SU-DHL-6 (cell line): ENCODE results near the gene PLPP1.

Experiments
- H2AFZ ChIP-seq: fragments of 200-600 bp; sonication (generic); 2 replicates; pipeline ENCODE4 v1.6.1; 2014; ENCODE audit warnings: low read depth, mild to moderate bottlenecking, moderate library complexity, mixed read lengths, antibody characterized with exemption, low read length; ENCODE audit not compliant: severe bottlenecking
- H3F3A ChIP-seq: fragments of 200-600 bp; shearing (Covaris generic); 2 replicates; pipeline ENCODE4 v1.6.0; 2016; ENCODE audit warnings: antibody characterized with exemption, mild to moderate bottlenecking; ENCODE audit not compliant: insufficient read depth
- H3K27ac ChIP-seq: fragments of 200-600 bp; sonication (generic); 2 replicates; pipeline ENCODE4 v1.5.1; 2016; ENCODE audit warnings: low read depth, mild to moderate bottlenecking, low read length, moderate library complexity, mixed read lengths
- H3K27me3 ChIP-seq: fragments of 200-600 bp; sonication (generic), shearing (Covaris generic); 2 replicates; pipeline ENCODE4 v1.6.0; 2014; ENCODE audit warnings: mild to moderate bottlenecking, low read length
- H3K36me3 ChIP-seq: fragments of 200-600 bp; sonication (generic); 2 replicates; pipeline ENCODE4 v1.6.1; 2014; ENCODE audit warnings: mild to moderate bottlenecking, low read length, mixed read lengths
- H3K4me2 ChIP-seq: fragments of 300-600, 200-600 bp; shearing (Covaris generic), sonication (generic); 2 replicates; pipeline ENCODE4 v1.6.0; 2014; ENCODE audit warnings: low read length, low read depth, mild to moderate bottlenecking; ENCODE audit not compliant: poor library complexity, severe bottlenecking
- H3K4me3 ChIP-seq: fragments of 200-600 bp; sonication (generic); 2 replicates; pipeline ENCODE4 v1.5.1; 2014; ENCODE audit warnings: antibody characterized with exemption, low read length, mild to moderate bottlenecking, mixed read lengths; ENCODE audit not compliant: insufficient read depth, poor library complexity, severe bottlenecking
- H3K79me2 ChIP-seq: fragments of 200-600 bp; sonication (generic); 2 replicates; pipeline ENCODE4 v1.6.1; 2014; ENCODE audit warnings: mild to moderate bottlenecking, low read length, moderate library complexity; ENCODE audit not compliant: insufficient read depth
- H3K9ac ChIP-seq: fragments of 200-600 bp; sonication (generic); 2 replicates; pipeline ENCODE4 v1.7.0; 2014; ENCODE audit warnings: mild to moderate bottlenecking, low read length
- H3K9me2 ChIP-seq: fragments of 200-600 bp; sonication (generic); replicated peaks from 2 replicates; pipeline ENCODE4 v1.6.1; 2014; ENCODE audit warnings: low read length; ENCODE audit not compliant: insufficient read depth
- H3K9me3 ChIP-seq: fragments of 200-600 bp; sonication (generic); 2 replicates; pipeline ENCODE4 v1.6.1; 2014; ENCODE audit warnings: low read length, mixed read lengths; ENCODE audit not compliant: insufficient read depth
- H4K20me1 ChIP-seq: fragments of 200-600 bp; sonication (generic); 2 replicates; pipeline ENCODE4 v1.6.1; 2014; ENCODE audit warnings: low read depth, mild to moderate bottlenecking, antibody characterized with exemption, low read length, moderate library complexity, mixed read lengths
- CTCF ChIP-seq: fragments of 200-600 bp; sonication (generic); IDR thresholded peaks from one replicate; pipeline ENCODE4 v1.5.1; 2017; ENCODE audit warnings: antibody characterized with exemption, mild to moderate bottlenecking, low read length, moderate library complexity; ENCODE audit not compliant: insufficient read depth, poor library complexity, severe bottlenecking
- EZH2phosphoT487 ChIP-seq: fragments of 200-600 bp; sonication (generic), shearing (Covaris generic); conservative IDR thresholded peaks from 2 replicates; pipeline ENCODE4 v1.6.1; 2018; ENCODE audit warnings: mild to moderate bottlenecking, antibody characterized with exemption, low read length, moderate library complexity, mixed read lengths

Gene PLPP1

GRCh38 chr5:55481293-55481855, 53.4 kb downstream of the PLPP1 start:
- TF ChIP-seq CTCF, result no peak
- TF ChIP-seq EZH2phosphoT487, result no peak
- no peak overlapping the region for H2AFZ ChIP-seq
- no peak overlapping the region for H3K4me2 ChIP-seq
- H3K9me3 ChIP-seq, result no peaks in the 10 kb centered on the region
- H3K9me2 ChIP-seq, result no peaks in the 10 kb centered on the region
- H3F3A ChIP-seq, result no peaks in the 10 kb centered on the region
- H3K79me2 ChIP-seq, result peaks cover 17% of the 10 kb centered on the region
- H3K27ac ChIP-seq, result no peak overlapping the region
- H3K27me3 ChIP-seq, result no peaks in the 10 kb centered on the region
- no peak overlapping the region for H3K9ac ChIP-seq
- H4K20me1 ChIP-seq, result no peaks in the 10 kb centered on the region; the same call in 1 of the 2 replicates
- H3K36me3 ChIP-seq, result no peaks in the 10 kb centered on the region
- no peak overlapping the region for H3K4me3 ChIP-seq

- Histone ChIP-seq H3K4me2 (no peak overlapping the region), H3K36me3 (no peaks in the 10 kb centered on the region), H3K9ac (no peak overlapping the region), H2AFZ (no peak overlapping the region), H3K9me3 (no peaks in the 10 kb centered on the region), H3K27ac (no peak overlapping the region), H4K20me1 (no peaks in the 10 kb centered on the region; the same call in 1 of the 2 replicates), H3F3A (no peaks in the 10 kb centered on the region), H3K4me3 (no peak overlapping the region), H3K79me2 (peaks cover 17% of the 10 kb centered on the region), H3K27me3 (no peaks in the 10 kb centered on the region), H3K9me2 (no peaks in the 10 kb centered on the region)
- TF ChIP-seq EZH2phosphoT487, result no peak
These were observed 54.0 kb downstream of the PLPP1 start for GRCh38 chr5:55480781-55481180.

GRCh38 chr5:55472642-55473041, 62.1 kb downstream of the PLPP1 start:
- TF ChIP-seq CTCF (no peak), EZH2phosphoT487 (no peak)
- H3K79me2 ChIP-seq, result peaks cover 7% of the 10 kb centered on the region
- no peaks in the 10 kb centered on the region for H3F3A ChIP-seq
- H2AFZ ChIP-seq, result no peak overlapping the region
- H3K4me2 ChIP-seq, result no peak overlapping the region
- H3K9me3 ChIP-seq, result no peaks in the 10 kb centered on the region
- H3K9ac ChIP-seq, result no peak overlapping the region
- no peaks in the 10 kb centered on the region for H3K27me3 ChIP-seq
- no peaks in the 10 kb centered on the region; the same call in 1 of the 2 replicates for H3K36me3 ChIP-seq
- no peaks in the 10 kb centered on the region for H3K9me2 ChIP-seq
- no peaks in the 10 kb centered on the region; the same call in 1 of the 2 replicates for H4K20me1 ChIP-seq
- H3K27ac ChIP-seq, result no peak overlapping the region
- no peak overlapping the region for H3K4me3 ChIP-seq

- Histone ChIP-seq H3K9ac (no peak overlapping the region), H3K4me3 (no peak overlapping the region), H3K27me3 (no peaks in the 10 kb centered on the region), H3K27ac (no peak overlapping the region), H3K79me2 (peaks cover under 1% of the 10 kb centered on the region), H3K4me2 (no peak overlapping the region), H3F3A (no peaks in the 10 kb centered on the region), H3K36me3 (no peaks in the 10 kb centered on the region; the same call in 1 of the 2 replicates), H3K9me3 (no peaks in the 10 kb centered on the region), H3K9me2 (no peaks in the 10 kb centered on the region), H4K20me1 (no peaks in the 10 kb centered on the region; the same call in 1 of the 2 replicates), H2AFZ (no peak overlapping the region)
- TF ChIP-seq CTCF, result no peak
- no peak for TF ChIP-seq EZH2phosphoT487
These were observed 63.3 kb downstream of the PLPP1 start for GRCh38 chr5:55471468-55471867.
